Kasumi-1 (cell line): Measurements from ENCODE around the gene COL4A2.

Experiments used
- DNase-seq, 2 experiments: peaks; one replicate each; lab custom pipeline; 2025; lab: John Stamatoyannopoulos, UW

Gene COL4A2

DNA sequence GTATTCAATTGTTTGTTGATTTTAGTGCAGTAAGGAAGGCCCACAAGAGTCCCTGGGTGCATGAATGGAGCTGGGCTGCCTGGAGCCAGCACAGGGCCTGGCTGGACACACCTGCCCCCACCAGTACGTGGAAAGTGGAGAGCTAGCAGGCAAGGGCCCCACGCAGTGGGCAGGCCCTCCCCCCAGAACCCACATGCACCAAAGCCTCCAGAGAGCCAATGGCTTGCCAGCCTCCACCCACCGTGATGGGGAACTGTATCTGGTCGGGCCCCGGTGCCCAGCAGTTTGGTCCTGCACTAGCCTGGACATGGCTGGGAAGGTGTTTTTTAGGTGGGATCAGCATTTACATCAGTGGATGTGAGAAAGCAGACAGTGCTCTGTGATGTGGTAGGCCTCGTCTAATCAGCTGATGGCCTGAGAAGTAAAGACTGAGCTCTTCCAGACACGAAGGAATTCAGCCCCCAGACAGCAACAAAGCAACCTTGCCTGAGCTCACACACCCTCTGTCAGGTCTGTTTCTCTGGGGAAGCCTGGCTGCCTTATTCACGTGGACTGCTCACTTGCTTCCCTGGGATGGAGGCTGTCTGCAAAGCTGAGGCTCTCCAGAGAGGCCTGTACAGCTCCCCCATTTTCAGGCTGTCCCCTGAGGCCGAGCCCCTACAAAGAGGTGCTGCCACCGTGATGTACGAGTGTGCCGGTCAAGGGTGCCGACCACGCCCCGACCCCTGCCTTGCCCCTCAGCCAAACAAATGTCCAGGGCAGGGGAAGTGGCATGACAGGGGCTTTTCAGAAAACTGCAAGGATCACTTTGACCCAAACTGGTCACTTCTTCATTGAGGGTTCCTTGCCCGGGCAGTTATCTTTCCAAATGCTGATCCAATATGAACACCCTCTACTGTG, 226.9 kb downstream of the COL4A2 start:
- no peak for DNase-seq

DNA sequence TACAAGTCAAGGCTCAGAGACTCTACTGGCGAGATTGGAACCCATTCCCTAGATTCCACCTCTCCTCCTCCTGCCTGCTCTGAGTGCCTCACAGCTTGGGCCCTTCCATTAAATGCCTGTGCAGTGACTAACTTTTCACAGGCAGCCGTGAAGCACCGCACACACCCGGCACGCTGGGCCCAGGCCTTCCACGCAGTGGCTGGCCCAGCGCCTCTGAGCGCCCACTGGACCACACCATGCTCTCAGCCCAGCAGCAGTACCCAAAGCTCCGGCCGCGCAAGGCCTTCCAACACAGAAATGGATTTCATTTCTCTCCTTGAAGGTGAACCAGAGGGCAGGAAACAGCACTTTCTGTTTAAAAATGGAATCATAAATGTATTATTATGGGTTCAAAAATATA, 228.4 kb downstream of the COL4A2 start:
- DNase-seq = no peak

DNA sequence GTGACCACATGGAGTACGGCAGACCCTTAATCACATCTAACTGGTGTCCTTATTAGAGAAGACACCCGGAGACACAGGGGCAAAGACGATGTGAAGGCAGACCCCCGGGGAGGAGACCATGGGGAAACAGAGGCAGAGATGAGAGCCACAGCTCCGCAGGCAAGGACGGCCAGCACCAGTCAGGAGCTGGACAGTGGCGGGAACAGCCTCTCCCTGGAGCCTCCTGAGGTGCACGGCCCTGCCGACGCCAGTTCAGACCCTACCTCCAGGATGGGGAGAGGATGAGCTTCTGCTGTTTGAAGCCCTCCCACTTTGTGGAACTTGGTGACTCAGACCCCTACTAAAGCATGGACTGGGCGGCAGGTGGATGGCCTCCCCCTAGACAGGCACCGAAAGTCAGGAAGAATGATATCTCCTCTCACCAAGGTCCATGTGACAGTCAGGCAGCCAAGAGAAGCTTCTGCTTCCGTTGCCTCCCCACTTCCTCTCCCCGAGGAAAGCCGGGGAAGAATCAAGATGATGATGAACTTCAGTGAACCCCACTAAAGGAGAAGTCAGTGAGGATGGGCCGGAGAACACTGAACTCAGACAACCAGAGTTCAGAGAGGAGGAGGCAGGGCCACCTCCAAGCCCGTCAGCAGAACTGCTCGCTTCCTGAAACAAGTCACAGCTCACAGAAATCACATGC, 229.1 kb downstream of the COL4A2 start:
- DNase-seq = peak; percentile 97

DNA sequence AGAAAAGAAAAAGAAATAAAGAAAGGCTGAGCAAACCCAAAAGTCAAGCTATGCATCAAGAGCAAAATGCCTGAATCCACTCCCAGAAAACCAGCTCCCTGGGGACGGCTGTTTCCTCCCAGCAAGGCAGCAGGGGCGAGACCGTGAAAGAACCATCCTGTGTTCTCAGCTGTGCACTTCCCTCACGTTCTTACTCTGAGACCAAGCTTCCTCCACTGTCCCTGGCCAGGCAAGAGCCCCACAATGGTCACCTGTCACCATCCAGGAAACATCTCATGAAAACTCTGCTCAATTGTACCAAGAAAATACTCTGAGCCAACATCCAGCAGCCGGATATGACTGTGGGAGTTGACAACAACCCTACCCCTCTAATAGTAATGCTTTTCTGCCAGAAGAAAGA, 231.5 kb downstream of the COL4A2 start:
- DNase-seq = peak; percentile 31 to 34

DNA sequence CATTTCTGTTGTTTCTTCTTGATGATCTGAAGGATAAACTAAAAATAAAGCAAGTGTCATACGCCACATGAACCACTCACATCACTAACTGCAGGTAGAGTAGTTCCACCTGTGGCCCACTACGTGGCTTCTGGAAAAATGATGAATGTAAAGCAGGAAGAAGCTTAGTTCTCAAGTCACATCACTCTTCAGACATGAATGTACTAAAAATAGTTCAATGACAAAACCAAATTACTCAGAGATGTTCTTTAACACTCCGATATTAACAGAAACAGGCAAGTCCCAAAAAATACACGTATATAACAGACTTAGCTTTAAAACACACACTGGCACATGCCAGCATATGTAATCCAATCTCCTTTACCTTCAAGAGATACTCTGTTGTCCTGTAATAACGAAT, 232.8 kb downstream of the COL4A2 start:
- no peak for DNase-seq

DNA sequence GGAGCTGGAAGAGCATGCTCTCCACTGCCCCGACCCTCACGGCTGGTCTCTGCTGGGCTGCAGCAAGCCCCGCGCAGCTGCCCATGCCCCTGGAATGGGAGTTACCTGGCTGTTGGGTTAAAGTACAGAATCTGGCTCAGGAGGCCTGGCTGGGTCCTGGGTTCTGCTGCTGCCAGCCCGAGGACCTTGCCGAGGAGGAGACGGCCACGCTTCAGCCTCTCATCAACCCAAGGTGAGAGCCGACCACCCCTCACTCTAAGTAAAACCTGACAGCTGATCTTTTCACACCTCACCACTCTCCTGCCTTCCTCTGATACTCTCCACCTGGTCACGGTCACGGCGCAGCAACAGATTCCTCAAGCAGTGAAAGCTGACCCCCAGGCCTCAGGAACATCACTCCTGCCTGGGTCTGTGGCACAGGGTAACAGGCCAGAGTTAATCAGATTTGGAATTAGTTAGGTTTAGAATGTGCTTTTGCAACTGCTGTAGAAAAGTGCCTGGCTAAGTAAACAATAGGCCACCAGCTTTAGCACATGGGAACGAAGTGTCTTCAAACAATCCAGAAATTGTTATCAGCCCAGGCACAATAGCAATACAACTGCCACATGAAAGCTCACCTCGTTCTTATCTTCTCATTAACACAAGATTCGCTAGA, 233.9 kb downstream of the COL4A2 start:
- DNase-seq = no peak

DNA sequence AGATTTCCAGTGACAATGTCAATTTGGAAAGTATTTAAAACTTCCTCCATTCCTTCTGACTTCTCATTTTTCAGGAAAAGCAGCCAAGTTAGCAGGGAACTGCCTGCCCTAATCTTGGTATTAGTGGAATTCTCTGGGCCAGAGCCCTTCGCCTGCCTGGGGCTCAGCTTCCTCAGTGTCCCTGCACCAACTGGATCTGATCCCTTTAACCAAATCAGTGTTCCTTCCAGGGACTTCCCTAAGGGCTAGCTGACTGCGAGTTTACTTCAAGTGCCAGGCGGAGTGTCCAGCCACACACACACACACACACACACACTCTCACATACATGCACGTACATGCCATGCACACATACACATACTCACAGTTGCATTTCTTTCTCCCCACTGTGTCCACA, 234.4 kb downstream of the COL4A2 start:
- no peak for DNase-seq

DNA sequence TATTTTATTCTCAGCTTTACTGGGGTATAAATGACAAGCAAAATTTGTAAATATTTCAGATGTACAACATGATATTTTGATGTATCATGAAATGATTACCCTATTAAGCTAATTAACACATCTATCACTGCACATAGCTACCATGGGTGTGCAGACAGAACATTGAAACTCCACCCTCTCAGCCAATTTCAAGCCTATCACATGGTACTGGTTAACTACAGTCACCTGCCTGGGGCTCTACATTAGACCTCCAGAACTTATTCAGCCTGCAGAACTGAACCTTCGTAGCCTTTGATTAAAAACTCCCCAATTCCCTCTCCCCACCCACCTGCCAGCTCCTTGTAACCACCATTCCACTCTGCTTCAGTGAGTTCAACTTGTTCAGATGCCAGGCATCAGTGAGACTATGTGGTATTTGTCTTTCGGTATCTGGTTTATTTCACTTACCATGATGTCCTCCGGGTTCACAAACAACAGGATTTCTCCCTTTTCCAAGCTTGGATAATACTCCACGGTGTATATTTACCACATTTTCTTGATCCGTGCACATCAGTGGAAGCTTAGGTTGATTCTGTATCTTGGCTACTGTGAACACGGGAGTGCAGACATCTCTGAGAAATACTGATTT, 235.2 kb downstream of the COL4A2 start:
- no peak for DNase-seq

DNA sequence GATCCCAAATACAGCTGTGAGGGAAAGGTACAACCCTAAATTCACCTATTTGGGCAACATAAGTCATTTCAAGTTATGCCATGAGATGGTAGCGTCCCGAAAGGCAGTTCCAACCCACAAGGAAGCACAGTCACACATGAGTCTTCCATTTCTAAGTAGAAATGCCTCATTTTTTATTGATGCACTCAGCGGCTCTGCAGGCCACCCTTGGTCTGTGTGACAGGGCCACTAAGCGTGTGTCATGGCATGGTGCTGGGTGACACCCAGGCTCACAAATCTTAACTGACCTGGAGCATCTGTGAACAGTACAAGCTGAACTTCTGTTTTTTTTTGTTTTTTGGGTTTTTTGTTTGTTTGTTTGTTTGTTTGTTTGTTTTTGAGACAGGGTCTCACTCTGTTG, 239.3 kb downstream of the COL4A2 start:
- no peak for DNase-seq

DNA sequence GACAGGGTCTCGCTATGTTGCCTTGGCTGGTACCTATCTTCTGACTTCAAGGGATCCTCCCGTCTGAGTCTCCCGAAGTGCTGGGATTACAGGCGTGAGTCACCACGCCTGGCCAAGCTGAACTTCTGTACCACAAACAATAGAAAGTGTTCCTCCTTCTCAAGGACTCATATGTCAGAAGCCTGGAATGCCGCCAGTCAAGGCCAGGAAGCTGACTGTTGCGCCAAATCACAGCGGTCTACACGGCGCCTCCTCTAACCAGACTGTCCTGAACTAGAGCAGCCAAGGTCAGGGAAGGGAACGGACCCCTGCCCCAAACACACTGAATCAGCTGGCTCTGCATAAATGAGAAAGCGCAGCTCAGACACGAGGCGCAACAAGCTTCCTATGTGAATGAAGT, 239.8 kb downstream of the COL4A2 start:
- peak in 1 of 2 experiments; percentile 7 for DNase-seq

DNA sequence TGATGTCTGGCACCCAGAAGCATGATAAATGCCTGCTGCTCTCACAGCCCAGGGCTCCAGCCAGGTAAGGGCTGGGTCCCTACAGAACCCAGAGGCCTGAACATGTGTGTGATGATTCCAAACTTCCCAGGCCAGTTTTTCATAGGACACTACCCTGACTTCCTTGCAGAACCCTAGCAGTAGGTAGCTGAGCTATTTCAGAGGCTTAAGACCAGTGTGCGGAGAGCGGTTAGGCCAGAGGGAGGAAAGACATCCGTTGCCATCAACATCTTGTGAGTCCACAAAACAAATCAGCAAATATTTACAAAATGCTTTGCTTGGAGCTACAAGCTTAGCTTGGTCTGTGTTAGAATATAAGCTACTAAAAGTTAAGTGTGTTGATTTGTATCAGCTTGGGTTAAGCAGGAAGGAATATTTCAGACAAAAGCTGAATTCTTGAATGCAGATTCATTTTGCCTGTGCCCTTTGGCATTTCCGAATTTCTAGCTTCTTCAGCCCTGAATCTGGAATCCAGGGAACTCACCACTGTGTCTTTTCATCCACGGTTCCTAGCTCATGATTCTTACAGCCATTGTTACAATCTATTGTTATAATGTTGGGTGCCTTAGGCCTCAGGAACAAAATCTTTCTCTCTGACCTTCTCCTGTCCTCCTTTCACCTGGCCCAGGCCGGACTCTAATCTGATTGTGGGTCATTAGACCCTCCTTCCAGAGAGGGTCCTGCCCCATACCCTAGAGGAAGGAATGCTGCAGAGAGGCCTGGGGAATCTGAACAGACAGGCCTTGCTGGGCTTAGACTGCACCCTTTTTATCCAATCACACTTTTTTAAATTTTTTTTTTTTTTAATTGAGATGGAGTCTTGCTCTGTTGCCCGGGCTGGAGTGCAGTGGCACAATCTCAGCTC, 242.1 kb downstream of the COL4A2 start:
- no peak for DNase-seq

DNA sequence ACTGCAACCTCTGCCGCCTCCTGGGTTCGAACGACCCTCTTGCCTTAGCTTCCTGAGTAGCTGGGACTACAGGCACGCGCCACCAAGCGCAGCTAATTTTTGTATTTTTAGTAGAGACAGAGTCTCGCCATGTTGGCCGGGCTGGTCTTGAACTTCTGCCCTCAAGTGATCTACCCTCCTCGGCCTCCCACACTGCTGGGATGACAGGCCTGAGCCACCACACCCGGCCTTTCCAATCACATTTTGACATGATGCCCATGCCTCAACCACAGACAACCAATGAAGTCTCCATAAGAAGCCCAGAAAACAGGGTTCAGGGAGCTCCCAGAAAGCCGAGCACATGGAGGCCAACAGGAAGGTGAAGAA, 242.7 kb downstream of the COL4A2 start:
- no peak for DNase-seq

DNA sequence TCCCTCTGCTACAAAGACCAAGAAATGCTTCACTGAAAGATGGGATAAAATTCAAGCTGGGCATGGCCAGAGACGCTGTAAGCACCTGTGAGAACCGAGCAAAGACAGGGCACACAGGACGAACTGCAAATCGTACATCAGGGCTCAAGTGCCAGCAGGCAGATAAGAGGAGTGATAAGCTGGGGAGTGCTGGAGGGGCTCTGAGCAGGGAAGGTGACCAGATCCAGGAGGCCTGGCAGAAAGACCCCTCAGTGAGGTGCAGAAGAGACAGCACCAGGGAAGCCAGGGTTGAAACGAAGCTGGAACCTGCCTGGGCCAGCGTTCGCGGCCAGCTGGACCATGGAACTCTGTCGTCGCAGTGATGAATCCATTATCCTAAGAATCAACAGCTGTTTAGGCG, 244.2 kb downstream of the COL4A2 start:
- DNase-seq = no peak

DNA sequence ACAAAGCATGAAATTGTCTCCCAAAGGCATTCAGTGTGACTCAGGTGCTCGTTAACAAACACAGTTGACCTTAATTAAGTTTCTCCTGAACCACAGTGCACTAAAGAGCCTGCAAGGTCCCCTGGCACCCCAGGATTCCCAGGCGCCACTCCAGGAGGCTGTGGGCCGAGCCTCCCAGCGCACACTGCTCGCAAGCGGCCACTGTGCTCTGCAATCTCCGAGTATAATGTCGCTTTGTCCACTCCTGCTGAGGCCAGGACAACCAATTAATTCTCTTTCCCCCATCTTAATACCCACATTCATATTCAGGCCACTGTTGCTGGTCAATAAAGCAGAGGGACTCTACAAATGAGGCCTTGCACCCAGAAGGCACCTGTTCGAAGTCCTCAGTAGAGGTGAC, 245.7 kb downstream of the COL4A2 start:
- no peak for DNase-seq

DNA sequence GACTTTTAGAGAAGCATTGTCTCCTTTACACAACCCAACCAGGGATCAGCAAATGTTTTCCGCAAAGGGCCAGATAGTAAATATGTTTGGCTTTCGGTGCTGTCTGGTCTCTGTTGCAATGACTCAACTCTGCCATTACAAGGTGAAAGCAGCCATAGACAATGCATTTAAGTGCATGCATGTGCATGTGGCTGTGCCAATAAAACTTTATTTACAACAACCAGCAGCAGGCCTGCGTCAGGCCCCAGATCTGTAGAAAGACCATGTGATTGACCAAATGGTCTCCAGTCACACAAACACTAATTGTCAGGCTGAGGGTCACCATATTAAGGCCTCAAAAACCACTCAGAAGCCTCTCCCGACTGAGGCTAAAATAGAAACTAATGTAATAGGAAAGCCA, 246.3 kb downstream of the COL4A2 start:
- DNase-seq = no peak

DNA sequence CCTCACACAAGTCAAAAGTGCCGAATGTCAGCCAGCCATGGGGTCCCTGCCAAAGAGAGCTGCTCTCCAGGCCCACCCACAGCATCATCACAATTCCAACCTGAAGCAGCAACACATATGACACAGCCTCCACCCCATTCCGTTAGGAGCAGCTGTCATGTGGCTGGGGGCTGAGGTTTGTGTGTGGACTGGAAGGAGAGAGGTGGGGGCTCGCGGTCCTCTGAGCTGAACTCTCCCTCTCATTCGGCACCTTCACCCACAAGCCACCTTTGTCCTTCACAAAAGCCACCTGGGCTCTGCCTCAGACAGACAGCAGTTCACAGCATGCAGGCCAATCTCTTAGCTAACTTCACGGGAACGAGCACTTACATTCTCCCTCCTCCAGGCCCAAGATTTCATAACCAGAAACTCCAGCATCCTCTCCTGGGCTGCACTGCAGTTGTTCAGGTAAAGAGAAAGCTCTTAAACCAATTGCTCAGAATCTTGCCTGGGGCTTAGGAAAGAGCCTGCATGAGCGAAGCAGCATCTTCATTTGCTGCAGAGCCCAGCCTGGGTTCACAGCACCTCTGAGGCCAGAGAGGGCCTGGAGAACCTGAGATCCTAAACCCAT, 247.2 kb downstream of the COL4A2 start:
- no peak for DNase-seq

DNA sequence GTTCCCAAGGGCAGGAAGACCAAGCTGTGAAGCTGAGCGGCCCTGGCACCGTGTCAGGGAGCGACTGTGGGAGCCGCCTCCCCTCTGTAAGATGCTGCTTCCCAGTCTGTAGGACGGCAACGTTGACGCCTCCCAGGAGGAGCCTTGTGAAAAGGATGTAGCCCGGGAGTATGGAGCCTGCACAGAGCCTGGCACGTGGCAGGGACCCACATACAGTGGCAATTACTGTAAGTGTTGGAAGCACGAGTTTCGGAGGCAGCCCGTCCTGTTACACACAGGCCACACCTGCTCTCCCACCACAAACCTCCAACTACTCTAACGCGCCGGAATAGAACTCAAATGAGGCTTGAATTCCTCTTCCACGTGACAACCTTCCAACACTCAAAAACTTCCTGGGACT, 247.9 kb downstream of the COL4A2 start:
- no peak for DNase-seq

DNA sequence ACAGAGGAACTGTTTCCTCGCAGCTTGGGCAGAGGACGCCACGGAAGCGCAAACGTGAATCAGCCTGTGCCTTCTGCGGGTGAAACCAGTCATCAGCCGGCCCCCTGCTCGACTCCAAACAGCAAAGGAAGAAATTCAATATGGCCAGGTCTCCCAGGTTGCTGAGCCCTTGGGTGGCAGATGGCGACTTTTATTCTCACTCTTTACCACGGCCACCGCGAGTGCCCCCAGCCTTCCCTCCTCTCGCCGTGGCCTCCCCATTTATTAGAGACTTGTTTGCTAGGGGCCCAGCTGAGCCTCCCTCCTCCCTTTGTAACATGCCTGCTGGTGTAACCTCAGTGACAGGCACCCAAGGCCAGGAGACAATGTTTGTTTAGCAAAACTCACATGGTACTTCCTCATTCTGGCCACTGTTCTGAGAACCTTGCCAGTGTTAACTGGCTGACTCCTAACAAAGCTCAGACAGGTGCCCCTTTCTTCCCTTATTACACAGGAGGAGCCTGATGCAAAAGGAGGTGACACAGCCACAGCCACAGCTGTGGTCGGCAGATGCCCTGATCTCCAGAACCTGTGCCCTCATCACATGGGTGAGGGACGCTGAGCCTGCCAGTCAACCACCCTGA, 248.6 kb downstream of the COL4A2 start:
- peak; percentile 72 to 74 for DNase-seq

DNA sequence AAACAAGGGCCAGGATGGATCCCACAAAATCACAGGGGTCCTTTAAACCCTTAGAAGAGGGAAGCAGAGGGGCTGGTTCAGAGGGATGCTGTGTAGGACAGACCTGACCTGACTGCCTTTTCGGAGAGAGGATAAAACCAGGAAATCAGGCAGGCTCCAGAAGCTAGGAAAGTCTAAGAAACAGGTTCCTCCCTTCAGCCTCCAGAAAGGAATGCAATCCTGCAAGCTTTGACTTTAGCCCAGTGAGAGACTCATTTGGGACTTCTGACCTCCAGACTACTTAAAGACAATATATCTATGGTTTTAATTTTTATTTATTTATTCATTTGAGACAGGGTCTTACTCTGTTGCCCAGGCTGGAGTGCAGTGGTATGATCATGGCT, 249.1 kb downstream of the COL4A2 start:
- no peak for DNase-seq

DNA sequence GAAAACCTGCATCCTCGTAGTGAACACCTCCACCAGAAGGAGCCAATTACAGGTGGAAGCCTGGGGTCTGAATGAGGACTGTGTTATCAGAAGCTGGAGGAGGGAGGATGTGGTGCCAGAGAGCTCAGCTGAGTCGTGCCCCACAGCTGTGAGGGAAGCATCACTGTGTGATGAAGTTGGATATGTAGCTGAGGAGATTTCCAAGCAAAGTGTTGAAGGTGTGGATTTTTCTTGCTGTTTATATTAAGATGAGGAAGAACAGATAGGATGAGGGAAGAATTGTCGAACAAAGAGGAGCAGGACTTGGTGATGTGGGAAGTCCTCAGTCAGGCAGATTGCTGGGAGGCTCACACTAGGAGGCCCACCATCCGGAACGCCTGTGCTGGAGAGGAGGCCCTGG, 250.0 kb downstream of the COL4A2 start:
- DNase-seq = no peak
